ENCODE measurements around the gene C19orf53. TPM values are rescaled to one million over a fixed set of nuclear protein-coding genes. Genes with fewer than 3 reads are reported as not detected.

The C19orf53 gene
- total and polyA plus RNA-seq, 2 of the 13 experiments (the other 11 are each of a cell fraction or from before 2014, with no cell fraction given), result 129 to 130 TPM

DNA sequence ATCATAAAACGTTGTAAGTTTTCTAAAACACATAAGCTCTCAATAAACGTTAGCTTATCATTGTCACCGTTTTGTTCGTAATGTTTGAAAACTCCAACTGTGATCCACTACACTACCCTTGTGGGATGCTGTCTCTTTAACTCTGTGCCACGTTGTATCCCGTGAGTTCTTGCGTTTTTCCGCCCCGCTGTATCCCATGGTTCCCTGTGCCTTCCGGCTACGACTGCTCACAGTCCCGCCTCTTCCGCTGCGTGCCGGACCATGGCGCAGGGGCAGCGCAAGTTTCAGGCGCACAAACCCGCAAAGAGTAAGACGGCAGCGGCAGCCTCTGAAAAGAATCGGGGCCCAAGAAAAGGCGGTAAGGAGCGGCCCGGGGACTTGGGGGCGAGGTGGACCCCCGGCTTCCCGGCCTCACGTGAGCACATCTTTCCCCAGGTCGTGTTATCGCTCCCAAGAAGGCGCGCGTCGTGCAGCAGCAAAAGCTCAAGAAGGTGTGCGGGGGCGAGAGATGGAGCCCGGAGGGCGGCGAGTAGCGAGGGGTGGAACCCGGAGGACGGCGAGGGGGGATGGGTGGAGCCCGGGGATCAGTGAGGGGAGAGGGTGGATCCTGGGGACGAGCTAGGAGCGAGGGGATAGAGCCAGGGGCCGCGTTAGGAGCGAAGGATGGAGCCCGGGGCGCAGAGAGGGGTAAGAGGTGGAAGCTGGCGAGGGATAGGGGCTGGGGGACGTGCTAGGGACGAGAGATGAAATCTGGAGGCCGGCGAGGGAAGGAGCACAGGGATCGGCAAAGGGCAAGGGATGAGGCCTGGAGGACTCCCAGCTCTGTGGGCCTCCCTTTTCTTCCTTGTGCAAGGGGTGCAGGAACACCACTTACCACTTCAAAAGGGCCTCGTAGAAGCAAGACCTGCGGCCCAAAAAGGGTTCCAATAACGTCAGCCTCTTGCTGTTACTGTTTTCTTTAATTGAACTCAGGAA, at the start of gene C19orf53 (continued):
- peak; percentile 97 for TF ChIP-seq GABPA (IDR thresholded peaks at IDR 0.05; ENCODE audit: low read depth, low read length)
- peak; percentile 100 for TF ChIP-seq GABPA (CRISPR knock-in tag; IDR thresholded peaks at IDR 0.05; ENCODE audit: low read depth)
- no peak for TF ChIP-seq SNRNP70 (IDR thresholded peaks at IDR 0.05; ENCODE audit: low read depth, low read length)
- TF ChIP-seq, protein P1, sequence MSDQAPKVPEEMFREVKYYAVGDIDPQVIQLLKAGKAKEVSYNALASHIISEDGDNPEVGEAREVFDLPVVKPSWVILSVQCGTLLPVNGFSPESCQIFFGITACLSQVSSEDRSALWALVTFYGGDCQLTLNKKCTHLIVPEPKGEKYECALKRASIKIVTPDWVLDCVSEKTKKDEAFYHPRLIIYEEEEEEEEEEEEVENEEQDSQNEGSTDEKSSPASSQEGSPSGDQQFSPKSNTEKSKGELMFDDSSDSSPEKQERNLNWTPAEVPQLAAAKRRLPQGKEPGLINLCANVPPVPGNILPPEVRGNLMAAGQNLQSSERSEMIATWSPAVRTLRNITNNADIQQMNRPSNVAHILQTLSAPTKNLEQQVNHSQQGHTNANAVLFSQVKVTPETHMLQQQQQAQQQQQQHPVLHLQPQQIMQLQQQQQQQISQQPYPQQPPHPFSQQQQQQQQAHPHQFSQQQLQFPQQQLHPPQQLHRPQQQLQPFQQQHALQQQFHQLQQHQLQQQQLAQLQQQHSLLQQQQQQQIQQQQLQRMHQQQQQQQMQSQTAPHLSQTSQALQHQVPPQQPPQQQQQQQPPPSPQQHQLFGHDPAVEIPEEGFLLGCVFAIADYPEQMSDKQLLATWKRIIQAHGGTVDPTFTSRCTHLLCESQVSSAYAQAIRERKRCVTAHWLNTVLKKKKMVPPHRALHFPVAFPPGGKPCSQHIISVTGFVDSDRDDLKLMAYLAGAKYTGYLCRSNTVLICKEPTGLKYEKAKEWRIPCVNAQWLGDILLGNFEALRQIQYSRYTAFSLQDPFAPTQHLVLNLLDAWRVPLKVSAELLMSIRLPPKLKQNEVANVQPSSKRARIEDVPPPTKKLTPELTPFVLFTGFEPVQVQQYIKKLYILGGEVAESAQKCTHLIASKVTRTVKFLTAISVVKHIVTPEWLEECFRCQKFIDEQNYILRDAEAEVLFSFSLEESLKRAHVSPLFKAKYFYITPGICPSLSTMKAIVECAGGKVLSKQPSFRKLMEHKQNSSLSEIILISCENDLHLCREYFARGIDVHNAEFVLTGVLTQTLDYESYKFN (CRISPR knock-in tag; conservative IDR thresholded peaks at IDR 0.05), result peak; percentile 52; the same call in 1 of the 2 replicates
- TF ChIP-seq ZNF10 (CRISPR knock-in tag; IDR thresholded peaks at IDR 0.05; ENCODE audit: borderline replicate concordance, low read depth), result no peak
- no peak for TF ChIP-seq ZNF224 (CRISPR knock-in tag; IDR thresholded peaks at IDR 0.05)
- peak; percentile 40; the same call in 1 of the 2 replicates for TF ChIP-seq ZFP82 (CRISPR knock-in tag; IDR thresholded peaks at IDR 0.05; ENCODE audit: borderline replicate concordance)
- no peak; the same call in 1 of the 2 replicates for TF ChIP-seq ISL2 (CRISPR knock-in tag; IDR thresholded peaks at IDR 0.05)
- TF ChIP-seq, protein P2, sequence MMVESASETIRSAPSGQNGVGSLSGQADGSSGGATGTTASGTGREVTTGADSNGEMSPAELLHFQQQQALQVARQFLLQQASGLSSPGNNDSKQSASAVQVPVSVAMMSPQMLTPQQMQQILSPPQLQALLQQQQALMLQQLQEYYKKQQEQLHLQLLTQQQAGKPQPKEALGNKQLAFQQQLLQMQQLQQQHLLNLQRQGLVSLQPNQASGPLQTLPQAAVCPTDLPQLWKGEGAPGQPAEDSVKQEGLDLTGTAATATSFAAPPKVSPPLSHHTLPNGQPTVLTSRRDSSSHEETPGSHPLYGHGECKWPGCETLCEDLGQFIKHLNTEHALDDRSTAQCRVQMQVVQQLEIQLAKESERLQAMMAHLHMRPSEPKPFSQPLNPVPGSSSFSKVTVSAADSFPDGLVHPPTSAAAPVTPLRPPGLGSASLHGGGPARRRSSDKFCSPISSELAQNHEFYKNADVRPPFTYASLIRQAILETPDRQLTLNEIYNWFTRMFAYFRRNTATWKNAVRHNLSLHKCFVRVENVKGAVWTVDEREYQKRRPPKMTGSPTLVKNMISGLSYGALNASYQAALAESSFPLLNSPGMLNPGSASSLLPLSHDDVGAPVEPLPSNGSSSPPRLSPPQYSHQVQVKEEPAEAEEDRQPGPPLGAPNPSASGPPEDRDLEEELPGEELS (CRISPR knock-in tag; IDR thresholded peaks at IDR 0.05), result no peak; the same call in 1 of the 2 replicates
- TF ChIP-seq, protein P3, sequence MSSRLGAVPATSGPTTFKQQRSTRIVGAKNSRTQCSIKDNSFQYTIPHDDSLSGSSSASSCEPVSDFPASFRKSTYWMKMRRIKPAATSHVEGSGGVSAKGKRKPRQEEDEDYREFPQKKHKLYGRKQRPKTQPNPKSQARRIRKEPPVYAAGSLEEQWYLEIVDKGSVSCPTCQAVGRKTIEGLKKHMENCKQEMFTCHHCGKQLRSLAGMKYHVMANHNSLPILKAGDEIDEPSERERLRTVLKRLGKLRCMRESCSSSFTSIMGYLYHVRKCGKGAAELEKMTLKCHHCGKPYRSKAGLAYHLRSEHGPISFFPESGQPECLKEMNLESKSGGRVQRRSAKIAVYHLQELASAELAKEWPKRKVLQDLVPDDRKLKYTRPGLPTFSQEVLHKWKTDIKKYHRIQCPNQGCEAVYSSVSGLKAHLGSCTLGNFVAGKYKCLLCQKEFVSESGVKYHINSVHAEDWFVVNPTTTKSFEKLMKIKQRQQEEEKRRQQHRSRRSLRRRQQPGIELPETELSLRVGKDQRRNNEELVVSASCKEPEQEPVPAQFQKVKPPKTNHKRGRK (CRISPR knock-in tag; IDR thresholded peaks at IDR 0.05), result no peak
- no peak; the same call in 1 of the 2 replicates for TF ChIP-seq BRD4 (CRISPR knock-in tag; IDR thresholded peaks at IDR 0.05)
- TF ChIP-seq MED1 (CRISPR knock-in tag; IDR thresholded peaks at IDR 0.05), result peak; percentile 59
- peak; percentile 88; the same call in 1 of the 2 replicates for TF ChIP-seq HDAC1 (CRISPR knock-in tag; IDR thresholded peaks at IDR 0.05)
- TF ChIP-seq, protein P4, sequence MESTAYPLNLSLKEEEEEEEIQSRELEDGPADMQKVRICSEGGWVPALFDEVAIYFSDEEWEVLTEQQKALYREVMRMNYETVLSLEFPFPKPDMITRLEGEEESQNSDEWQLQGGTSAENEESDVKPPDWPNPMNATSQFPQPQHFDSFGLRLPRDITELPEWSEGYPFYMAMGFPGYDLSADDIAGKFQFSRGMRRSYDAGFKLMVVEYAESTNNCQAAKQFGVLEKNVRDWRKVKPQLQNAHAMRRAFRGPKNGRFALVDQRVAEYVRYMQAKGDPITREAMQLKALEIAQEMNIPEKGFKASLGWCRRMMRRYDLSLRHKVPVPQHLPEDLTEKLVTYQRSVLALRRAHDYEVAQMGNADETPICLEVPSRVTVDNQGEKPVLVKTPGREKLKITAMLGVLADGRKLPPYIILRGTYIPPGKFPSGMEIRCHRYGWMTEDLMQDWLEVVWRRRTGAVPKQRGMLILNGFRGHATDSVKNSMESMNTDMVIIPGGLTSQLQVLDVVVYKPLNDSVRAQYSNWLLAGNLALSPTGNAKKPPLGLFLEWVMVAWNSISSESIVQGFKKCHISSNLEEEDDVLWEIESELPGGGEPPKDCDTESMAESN (CRISPR knock-in tag; conservative IDR thresholded peaks at IDR 0.05), result peak; percentile 93
- TF ChIP-seq, protein P5, sequence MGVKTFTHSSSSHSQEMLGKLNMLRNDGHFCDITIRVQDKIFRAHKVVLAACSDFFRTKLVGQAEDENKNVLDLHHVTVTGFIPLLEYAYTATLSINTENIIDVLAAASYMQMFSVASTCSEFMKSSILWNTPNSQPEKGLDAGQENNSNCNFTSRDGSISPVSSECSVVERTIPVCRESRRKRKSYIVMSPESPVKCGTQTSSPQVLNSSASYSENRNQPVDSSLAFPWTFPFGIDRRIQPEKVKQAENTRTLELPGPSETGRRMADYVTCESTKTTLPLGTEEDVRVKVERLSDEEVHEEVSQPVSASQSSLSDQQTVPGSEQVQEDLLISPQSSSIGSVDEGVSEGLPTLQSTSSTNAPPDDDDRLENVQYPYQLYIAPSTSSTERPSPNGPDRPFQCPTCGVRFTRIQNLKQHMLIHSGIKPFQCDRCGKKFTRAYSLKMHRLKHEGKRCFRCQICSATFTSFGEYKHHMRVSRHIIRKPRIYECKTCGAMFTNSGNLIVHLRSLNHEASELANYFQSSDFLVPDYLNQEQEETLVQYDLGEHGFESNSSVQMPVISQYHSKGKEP (CRISPR knock-in tag; IDR thresholded peaks at IDR 0.05), result peak; percentile 66; the same call in 1 of the 2 replicates
- TF ChIP-seq ATRX (CRISPR knock-in tag; IDR thresholded peaks at IDR 0.05; ENCODE audit: borderline replicate concordance), result no peak
- no peak for TF ChIP-seq PAX8 (CRISPR knock-in tag; IDR thresholded peaks at IDR 0.05; ENCODE audit: borderline replicate concordance)

Data from HepG2 (cell line).